ENCODE measurements around the gene RER1. TPM values are rescaled to one million over a fixed set of nuclear protein-coding genes. Genes with fewer than 3 reads are reported as not detected.

The RER1 gene
- total RNA-seq, 1 donor from 2014 or later = 81.8 TPM

DNA sequence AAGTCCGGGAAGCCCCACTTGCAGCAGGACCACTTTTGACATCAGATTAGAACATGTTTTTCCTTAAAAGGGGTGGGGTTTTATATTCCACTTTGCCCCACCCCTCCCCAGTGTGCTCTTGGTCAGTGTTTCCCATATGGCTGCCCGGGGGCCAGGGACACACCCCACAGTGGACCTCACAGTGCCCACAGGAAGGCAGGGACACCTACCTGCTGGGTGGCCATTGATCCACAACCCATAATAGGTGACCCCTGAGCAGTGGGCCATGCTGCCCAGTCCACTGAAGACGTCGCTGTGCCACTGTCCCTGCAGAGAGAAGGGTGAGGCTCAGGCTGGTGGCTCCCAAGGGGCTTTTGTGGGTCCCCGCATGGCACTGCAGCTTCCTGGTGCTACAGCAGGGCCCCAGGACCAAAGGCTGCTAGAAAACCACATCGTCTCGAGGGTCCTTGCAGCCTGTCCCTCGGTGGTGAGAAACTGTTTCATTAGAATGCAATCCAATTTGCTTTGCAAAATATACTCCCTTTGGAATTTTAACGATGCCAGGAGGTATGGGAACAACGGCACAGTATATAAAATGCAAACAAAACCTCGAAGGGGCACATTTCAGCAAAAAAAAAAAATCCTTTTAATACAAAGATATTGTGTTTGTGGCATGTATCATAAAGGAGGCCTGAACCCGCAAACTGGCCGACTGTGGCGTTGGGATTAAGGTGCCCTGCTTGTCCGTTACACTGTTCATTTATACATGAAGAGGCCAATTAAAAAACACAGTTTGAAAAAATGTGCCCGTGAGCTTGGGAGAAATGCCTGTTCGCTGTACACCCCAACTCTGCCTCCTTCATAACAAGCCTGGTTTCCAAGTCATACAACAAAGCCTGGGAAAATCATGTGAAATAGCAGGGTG, 17.1 kb upstream of the RER1 start:
- intact Hi-C loops (cut with DNase I) = no loop called here
- ATAC-seq (ENCODE audit: poor library complexity) = no peak
- DNase-seq = peak; percentile 20

DNA sequence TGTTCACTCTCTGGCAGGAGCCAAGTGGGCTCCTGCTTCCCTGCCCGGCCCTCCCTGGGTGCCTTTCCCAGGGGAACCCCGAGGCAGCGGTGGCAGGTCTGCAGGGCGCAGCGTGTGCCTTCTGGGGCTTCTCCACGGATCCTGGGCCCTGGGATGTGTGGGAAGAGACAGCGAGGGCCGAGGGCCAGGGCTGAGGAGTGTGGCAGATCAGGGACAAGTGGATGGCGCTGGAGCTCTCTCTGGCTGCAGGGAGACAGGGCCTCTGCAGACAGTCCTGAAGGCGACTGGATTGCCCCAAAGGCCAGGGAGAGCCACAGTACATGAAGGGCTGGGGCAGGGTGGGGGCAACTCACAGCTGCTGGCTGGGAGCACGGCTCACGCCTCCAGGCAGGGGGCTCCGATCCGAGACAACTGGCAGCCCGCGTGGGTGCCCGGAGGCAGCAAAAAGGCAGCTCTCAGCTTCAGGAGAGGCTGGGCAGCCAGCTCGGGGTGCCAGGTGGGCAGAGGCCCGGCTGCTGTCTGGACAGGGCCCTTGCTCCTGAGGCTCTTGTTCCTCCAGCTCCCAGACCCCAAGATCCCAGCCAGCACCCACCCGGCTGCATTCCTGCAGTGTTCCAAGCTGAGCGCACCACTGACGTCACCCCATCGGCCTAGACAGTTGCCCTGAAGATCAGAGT, 16.3 kb upstream of the RER1 start:
- intact Hi-C loops (cut with DNase I) = no loop called here

DNA sequence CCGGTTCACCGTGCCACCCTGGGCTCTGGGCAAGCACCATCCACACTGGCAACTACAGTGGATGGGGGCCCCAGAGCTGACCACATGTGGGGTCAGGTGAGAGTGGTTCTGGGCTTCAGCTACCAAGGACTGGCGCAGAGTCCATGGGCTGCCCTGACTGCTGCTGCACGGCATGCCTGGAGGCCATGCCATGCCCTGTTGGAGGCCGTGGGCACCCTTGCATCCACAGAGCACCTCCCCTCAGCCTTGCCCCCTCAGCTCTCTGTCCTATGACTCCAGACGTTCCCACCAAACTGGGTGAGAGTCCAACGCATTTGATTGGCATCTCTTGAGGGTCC, 15.7 kb upstream of the RER1 start:
- intact Hi-C loops (cut with DNase I) = no loop called here
- ATAC-seq (ENCODE audit: poor library complexity) = no peak
- peak; percentile 29 for DNase-seq

More for the DNA sequence above, 16.3 kb upstream of the RER1 start:
- DNase-seq = peak; percentile 40
- ATAC-seq (ENCODE audit: poor library complexity) = no peak

DNA sequence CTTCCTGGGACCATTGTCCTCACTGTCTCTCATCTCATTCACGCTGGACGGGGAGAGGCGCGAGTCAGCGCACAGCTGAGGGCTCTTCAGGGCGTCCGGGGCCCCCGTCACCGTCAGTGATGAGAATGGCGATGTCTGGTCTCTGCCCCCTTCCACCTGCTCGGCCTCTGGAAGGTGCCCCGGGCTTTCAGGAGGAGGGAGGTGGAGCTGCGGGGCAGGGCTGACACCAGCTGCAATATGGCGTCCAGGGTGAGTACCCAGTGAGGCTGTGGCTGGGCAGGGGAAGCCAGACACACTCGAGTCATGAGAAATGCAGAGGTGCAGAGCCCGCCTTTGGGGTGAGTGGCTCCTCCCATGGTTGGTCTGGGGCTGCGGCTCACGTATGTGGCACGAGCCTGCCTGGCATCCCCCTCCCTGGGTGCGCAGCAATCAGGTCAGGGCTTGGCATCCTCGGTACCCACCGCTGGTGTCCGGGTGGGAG, 15.3 kb upstream of the RER1 start:
- ATAC-seq (ENCODE audit: poor library complexity) (no peak), DNase-seq (peak; percentile 27)
- intact Hi-C loops (cut with DNase I) = no loop called here

DNA sequence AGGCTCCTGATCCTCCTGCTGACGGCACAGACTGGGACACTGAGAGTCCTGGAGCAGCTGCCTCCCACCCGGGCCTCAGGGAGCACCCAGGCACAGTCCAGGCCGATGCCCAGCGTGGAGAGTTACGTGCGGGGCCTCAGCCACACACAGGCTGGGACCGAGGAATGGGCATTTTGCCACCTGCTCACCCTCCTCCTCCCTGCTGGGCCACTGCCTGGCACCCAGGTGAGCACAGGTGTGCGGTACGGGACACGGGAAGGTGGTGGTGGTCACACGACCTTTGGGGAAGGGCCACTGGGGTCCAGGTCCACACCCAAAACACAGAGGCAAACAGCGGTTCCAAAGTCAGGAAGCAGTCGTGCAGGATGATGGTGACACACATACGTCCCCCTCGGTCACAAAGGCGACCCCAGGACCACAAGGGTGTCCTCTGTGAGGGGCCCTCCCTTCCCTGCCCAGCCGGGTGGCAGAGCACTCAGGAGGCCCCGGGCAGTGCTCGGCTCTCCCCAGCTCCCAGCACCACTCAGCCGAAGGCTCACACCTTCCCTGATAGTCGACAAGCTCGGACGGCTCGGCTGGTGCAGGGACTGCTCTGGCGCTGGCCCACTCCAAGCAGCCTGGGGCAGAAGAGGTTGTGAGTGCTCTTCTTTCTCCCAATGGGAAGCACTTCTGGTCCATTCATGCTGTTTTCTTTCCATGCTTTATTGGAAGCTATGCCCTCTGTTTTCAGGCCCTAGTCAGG, 14.5 kb upstream of the RER1 start:
- DNase-seq = peak; percentile 32
- intact Hi-C loops (cut with DNase I) = no loop called here
- ATAC-seq (ENCODE audit: poor library complexity) = no peak

DNA sequence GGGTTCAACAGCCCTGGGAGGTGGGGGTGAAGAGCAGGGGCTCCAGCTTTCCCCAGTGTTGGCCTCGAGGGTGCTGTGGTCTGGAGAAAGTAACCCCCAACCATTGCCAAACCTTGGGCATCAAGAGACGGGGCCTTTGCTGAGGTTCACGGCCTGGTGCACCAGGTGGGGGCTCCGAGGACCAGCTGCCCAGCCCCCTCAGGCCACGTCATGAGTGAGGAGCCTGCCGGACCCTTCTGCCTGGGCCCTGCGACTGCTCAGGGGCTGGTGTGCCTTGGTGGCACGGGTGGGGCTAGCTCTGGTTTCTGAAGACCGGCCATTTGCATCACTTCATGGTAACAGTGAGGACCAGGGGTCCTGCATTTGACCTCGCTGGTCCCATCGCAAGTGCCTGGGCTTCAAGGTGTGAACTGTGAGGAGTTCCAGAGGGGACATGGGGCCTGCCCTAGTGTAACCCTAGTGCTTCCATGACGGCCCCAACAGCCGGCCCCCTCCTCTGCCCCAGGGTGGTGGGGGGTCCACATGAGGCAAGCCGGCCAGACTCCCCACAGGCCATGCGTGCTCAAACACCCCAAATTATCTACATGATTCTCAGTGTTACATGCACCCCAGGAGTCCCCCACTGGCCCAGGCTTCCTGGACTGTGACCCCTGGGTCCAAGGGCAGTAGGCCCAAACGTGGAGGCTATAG, 13.7 kb upstream of the RER1 start:
- intact Hi-C loops (cut with DNase I) = no loop called here
- ATAC-seq (ENCODE audit: poor library complexity) (no peak), DNase-seq (peak; percentile 27)

DNA sequence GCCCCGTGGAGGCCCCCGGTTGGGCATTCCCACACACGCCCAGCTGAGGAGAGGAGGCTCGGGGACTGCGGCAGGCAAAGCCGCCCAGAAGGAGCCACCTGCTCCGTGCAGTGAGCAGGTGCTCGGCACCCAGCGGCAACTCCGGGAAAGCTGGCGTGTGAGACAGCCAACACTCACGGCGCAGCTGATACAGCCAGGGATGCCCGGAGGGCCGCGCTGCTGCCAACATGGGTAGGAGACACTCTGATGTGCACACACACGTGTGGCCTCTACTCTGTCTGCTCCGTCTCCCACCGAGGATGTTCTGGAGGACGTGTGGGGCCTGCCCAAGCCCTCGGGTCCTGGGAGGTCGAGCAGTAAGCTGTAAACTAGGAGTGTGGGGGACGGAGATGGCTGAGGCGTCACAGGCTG, 13.2 kb upstream of the RER1 start:
- intact Hi-C loops (cut with DNase I) = no loop called here
- DNase-seq = peak; percentile 26
- no peak for ATAC-seq (ENCODE audit: poor library complexity)

DNA sequence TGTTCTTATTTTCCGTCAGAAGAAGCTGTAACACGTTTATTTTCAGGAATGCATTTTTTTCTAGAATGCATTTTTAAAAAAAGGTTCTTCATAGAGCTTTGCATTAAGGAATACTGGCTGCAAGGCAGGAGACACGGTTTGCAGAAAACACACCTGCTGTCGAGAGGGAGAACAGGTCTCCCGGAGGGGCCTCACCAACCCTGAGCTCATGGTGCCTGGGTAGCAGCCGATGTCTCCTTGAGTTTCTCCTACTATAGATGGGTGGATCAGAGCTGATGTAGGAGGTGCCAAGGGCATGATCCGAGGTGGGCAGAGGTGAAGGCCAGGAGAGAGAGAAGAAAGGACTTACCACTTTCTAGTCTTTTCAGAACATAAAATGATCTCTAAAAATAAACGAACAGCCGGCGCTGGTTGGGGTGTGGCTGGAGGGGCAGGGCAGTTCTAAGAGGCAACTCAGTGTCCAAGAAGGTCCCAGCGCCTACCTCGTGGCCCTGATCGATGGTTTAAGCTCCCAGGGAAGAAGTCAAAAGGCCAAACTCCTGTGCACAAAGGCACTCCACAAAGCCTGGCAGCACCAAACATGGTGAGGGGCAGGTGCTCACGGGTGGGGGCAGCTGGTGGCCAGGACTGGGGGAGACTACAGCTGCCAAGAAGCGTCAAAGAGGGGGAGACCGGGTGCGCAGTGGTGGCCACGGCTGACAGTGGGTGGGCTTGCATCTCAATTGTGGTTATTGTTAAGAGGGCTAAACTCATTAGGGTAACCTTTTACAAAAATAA, 12.5 kb upstream of the RER1 start:
- no peak for ATAC-seq (ENCODE audit: poor library complexity)
- intact Hi-C loops (cut with DNase I) = no loop called here
- peak; percentile 24 for DNase-seq

DNA sequence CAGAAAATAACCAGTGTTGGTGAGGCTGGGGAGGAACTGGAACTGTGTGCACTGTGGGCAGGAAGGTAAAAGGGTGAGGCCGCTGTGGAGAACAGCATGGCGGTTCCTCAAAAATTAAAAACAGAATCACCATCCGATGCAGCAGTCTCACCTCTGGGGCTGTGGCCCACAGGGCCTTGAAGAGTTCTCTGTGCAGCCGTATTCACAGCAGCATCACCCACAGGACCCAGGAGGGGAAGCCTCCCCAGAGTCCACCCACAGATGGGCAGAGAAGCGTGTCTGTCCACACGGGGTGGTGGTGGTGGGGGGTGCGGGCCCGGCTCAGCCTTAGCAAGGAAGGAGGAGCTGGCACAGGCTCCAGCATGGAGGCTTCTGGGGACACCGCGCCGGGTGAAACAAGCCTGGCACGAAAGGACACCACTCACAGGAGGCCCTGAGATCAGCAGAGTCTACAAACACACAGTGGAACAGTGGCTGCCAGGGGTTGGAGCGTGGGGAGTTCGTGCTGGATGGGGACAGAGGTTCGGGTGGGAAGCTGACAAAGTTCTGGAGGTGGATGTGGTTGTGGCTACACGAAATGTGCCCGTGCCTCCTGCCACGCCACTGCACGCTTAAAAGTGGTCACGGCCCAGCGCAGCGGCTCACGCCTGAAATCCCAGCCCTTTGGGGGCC, 11.8 kb upstream of the RER1 start:
- intact Hi-C loops (cut with DNase I) = no loop called here
- DNase-seq (peak; percentile 33), ATAC-seq (ENCODE audit: poor library complexity) (no peak)

DNA sequence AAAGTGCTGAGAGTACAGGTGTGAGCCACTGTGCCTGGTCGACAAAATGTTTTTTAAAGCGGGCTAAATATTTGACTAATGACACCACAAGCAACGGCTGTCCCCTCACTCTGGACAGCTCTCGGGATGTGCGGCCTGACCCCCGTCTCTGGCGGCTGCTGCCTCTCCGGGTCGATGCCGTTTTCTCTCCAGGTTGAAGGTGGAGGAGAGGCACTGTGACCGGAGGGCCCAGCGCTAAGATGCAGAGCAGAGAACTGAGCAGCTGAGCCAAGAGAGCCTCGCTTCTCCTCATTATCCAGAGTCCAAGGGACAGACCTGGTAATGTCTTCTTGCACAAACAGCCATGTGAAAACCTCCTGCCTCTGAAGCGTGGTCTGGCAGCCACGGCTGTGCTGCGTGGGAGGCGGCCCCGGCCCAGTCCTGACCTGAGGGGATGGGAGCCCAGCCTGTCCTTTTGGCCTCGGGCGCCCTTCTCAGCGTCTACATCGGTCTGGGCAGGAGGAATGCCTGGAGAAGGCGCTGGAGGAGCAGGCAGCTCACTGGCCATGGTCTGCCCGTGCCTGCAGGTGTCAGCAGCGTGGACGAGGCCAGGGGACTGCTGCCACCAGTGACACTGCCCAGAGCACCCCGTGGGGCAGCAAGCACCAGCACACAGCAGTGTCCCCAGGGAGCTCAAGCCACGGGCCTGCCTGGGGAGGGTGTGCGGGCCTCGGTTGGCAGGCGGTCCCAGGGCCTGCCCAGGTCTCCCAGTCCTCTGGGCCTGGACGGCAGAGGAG, 10.6 kb upstream of the RER1 start:
- ATAC-seq (ENCODE audit: poor library complexity) = peak; percentile 5
- DNase-seq = peak; percentile 43
- intact Hi-C loops (cut with DNase I) = no loop called here

DNA sequence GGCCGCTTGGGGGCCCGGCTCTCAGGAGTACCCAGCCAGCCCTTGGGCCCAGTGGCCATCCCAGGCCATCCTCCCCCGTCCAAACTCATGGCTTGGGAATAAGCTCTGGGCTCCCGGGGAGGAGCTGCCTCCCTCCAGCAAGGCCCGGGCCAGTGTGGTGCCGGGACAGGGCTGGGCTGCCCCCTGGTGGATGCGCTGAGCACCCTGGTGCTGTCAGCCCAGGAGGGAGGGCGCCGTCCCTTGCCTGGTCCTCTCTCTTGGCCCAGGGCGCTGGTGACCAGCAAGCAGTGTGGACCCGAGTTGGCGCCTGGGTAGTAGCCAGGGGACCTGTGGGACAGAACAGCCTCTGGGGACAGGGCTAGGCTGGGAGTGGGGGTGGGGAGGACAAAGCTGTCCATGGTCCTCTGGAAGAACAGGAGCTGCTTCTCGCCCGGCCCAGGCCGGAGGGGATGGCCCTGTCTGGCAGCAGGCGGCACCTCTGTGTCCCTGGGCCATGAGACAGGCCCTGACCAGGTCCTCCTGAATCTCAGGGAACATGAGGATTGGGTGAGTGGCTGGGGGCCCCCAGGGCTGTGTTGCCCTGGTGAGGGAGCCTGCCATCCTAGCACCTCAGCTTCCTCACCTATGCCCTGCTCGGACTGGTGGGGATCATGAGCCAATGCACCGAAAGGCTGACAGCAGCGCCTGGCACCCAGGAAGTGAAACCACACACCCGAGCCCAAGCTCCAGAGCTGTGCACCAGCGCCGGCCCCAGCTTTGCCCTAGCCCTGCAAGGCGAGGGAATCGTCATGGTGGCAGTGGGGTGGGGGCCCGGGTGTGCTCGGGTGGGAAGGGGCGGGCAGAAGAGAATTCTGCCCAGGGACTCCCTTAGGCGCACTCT, 9.7 kb upstream of the RER1 start:
- peak; percentile 90 for DNase-seq
- ATAC-seq (ENCODE audit: poor library complexity) = peak; percentile 97
- intact Hi-C loops (cut with DNase I) = loop anchor here (2.0 kb wide), 1 partner anchor 187 kb away; the partner anchor contains the start of gene FAAP20

DNA sequence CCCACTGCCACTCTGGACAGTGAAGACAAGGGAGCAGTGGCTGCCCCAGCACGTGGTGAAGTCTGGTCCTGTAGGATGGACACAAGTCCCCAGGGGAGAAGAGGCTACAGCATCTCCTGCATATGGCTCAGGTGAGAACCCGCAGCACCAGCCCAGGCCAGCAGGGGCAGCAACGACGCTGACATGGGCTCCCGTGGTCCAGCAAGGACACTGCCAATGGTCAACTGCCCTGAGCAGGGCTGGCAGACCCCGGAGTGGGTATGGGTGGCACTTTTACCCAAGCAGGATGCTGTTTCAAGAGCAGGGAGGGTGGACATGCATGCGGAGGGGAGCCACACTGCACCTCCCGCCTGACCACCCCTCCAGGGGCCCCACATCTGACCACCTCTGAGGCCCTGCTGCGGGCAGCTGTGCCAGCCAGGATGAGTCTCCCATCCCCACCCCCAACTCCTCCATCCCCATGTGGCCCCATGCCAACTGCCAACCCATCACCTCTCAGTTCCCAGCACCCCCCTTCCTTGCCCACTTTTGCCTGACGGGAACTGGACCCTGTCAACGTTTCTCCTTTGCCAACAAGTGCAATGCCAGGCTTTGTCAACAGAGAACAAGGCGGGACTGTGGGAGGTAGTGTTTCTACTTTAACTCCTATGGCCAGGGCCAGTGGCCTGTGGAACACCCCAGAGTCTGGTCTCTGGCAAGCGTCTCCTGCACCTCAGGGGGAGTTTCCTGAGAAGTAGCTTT, 8.8 kb upstream of the RER1 start:
- intact Hi-C loops (cut with DNase I) = loop anchor here (2.0 kb wide), 1 partner anchor 188 kb away; the partner anchor contains the start of gene FAAP20
- ATAC-seq (ENCODE audit: poor library complexity) = peak; percentile 43
- peak; percentile 55 for DNase-seq

DNA sequence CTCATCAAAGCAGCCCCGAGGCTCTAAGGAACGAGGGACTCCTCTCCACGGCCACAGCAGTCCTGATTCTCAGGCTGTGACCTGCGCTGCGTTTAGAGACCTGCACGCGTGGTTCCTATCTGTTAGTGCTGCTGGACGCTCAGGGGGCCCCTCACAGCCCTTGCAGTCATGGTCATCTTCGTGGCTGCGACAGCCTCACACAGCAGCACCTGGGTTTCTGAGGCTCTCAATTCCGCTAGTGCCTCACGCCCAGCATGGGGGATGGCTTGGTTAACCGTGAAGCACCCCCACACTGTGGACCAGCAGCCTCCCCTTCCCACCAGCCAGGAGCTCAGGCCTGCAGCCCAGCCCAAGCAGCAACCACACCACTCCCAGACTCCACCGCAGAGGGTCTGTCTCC, 8.1 kb upstream of the RER1 start:
- peak; percentile 24 for DNase-seq
- intact Hi-C loops (cut with DNase I) = loop anchor here (2.0 kb wide), 1 partner anchor 189 kb away; the partner anchor contains the start of gene FAAP20
- no peak for ATAC-seq (ENCODE audit: poor library complexity)

DNA sequence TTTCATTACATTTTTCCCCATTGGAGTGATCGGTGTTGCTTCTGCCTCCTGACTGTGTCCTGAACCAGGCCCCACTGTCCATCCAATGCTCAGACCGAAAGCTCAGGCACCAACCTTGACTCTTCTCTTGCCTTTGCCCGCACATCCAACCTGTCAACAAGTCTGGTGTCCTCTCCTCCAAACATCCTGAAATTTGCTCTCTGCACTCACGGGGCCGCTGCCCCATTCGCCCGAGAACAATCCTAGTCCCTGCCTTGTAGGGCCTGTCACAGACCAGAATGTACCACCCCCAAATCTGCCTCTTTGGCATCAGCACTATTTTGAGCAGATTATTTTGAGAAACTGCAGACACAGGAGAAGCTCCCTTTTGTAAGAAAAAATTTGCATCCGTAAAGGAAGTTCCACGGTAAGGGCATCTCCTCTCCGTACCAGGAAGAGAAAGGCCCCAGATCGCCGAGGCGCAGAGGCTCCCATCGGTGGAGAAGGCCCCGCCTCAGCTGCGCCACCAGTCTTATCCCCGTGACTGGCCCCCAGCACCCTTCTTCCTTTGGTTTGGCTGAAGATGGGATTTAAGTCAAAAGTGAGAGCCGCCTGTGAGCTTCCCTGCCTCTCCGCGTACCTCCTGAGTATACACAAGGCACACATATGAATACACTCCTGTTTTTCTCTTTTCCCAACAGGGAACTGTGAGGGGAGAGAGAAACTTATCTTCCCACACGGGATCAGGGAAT, 7.3 kb upstream of the RER1 start:
- DNase-seq (peak; percentile 25), ATAC-seq (ENCODE audit: poor library complexity) (no peak)
- intact Hi-C loops (cut with DNase I) = no loop called here

Data from Right ventricle myocardium superior (tissue), 1 donor.